Measurements from ENCODE around the gene PARVG.

The PARVG gene

DNA sequence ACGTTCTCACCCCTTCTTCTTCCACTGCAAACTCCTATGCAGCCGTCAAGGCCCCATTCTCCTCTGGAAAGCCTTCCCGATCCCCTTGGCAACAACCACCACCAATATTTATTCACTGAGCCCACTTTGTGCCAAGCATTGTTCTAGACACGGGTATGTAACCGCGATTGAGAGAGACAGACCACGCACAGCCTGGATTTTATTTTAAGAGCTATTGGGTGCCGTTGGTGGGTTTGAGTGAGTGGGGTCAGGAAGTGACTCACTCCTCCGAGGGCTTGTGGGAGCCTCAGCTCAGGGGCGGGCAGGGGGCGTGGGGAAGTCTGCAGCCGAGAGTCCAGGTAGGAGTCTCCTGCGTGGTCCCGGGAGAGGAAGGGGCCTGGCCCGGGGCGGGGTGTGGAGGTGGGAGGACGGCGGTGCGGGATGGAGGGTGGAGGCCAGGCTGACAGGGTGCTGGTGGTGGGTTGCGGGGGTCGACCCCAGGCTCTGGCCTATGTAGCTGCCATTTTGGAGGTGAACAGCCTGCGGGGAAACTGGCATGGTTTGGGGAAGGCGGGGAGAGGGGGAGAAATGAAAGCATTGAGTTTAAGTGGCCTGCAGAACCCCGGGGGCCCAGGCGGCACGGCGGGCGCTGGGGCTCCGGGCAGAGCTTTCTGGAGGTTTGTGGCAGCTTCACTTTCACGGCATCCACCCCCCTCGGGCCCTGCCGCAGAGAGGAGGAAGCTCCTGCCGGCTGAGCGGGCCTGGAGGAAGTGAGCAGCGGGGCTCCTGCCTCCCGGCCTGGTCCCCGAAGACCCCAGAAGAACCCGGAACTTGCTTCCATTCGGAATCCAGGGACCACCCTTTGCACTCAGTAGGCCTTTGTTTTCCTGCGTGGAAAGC lies 547 bp downstream of the PARVG start:
- peak; percentile 95 for DNase-seq (ENCODE audit: low read depth)
- TF ChIP-seq MYC (IDR thresholded peaks at IDR 0.05; ENCODE audit: low read depth, low read length) (no peak; the same call in 1 of the 2 replicates), POLR2A (IDR thresholded peaks at IDR 0.05; ENCODE audit: extremely low read depth, insufficient read length) (peak; percentile 43), MAX (IDR thresholded peaks at IDR 0.05; ENCODE audit: low read depth, low read length) (no peak)
- TF ChIP-seq, protein P1, sequence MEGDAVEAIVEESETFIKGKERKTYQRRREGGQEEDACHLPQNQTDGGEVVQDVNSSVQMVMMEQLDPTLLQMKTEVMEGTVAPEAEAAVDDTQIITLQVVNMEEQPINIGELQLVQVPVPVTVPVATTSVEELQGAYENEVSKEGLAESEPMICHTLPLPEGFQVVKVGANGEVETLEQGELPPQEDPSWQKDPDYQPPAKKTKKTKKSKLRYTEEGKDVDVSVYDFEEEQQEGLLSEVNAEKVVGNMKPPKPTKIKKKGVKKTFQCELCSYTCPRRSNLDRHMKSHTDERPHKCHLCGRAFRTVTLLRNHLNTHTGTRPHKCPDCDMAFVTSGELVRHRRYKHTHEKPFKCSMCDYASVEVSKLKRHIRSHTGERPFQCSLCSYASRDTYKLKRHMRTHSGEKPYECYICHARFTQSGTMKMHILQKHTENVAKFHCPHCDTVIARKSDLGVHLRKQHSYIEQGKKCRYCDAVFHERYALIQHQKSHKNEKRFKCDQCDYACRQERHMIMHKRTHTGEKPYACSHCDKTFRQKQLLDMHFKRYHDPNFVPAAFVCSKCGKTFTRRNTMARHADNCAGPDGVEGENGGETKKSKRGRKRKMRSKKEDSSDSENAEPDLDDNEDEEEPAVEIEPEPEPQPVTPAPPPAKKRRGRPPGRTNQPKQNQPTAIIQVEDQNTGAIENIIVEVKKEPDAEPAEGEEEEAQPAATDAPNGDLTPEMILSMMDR (IDR thresholded peaks at IDR 0.05; ENCODE audit: low read depth, low read length), result no peak
- H3K4me3 ChIP-seq (ENCODE audit: low read depth, low read length), result peak overlapping the region; percentile 74

DNA sequence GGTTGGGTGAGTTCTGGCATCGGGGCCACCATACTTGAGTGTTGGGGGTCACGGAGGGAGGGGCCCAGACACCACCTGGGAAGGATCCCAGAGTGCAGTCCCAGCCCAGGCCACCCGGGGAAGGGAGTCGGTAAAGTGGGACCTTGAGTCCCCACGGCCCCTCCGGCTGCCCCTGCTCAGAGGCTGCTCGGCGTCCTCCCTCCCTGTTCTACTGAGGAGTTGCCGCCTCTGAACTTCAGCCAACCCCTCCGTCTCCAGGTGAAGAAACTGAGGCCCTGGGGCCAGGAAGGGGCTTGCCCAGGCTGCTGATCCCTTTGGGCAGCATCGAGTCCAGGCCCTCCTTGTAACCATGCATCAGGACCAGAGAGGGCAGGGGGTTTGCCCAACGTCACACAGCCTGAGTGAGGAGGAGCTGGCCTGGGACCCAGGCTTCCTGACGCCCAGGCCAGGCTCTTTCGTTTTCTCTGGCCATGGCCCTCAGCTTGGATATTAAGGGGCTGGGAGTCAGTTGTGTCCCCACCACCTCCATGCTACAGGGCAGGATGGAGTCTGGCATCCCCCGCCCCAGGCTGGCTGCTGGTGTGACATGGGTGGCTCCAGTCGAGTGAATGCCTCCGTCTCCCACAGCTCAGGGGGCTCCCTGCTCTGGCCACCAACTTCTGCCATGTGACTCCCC lies 1.3 kb downstream of the PARVG start:
- TF ChIP-seq POLR2A (IDR thresholded peaks at IDR 0.05; ENCODE audit: extremely low read depth, insufficient read length) (no peak), MAX (IDR thresholded peaks at IDR 0.05; ENCODE audit: low read depth, low read length) (no peak), MYC (IDR thresholded peaks at IDR 0.05; ENCODE audit: low read depth, low read length) (no peak)
- TF ChIP-seq, protein P1 (IDR thresholded peaks at IDR 0.05; ENCODE audit: low read depth, low read length), result no peak
- peak overlapping the region; percentile 74 for H3K4me3 ChIP-seq (ENCODE audit: low read depth, low read length)
- peak; percentile 33 for DNase-seq (ENCODE audit: low read depth)

GRCh38 chr22:44182588-44183286 lies 2.0 kb downstream of the PARVG start:
- DNase-seq (ENCODE audit: low read depth), result peak; percentile 90
- TF ChIP-seq, protein P1 (IDR thresholded peaks at IDR 0.05; ENCODE audit: low read depth, low read length), result no peak
- TF ChIP-seq POLR2A (IDR thresholded peaks at IDR 0.05; ENCODE audit: extremely low read depth, insufficient read length), result peak; percentile 53
- peak; percentile 57; the same call in 1 of the 2 replicates for TF ChIP-seq MYC (IDR thresholded peaks at IDR 0.05; ENCODE audit: low read depth, low read length)
- no peak; the same call in 1 of the 2 replicates for TF ChIP-seq MAX (IDR thresholded peaks at IDR 0.05; ENCODE audit: low read depth, low read length)

GRCh38 chr22:44183287-44183588 lies 2.5 kb downstream of the PARVG start:
- peak overlapping the region; percentile 74 for H3K4me3 ChIP-seq (ENCODE audit: low read depth, low read length)
- no peak for DNase-seq (ENCODE audit: low read depth)
- TF ChIP-seq MAX (IDR thresholded peaks at IDR 0.05; ENCODE audit: low read depth, low read length) (no peak), MYC (IDR thresholded peaks at IDR 0.05; ENCODE audit: low read depth, low read length) (no peak)

More at GRCh38 chr22:44182588-44183286, 2.0 kb downstream of the PARVG start:
- H3K4me3 ChIP-seq (ENCODE audit: low read depth, low read length), result peak overlapping the region; percentile 74

DNA sequence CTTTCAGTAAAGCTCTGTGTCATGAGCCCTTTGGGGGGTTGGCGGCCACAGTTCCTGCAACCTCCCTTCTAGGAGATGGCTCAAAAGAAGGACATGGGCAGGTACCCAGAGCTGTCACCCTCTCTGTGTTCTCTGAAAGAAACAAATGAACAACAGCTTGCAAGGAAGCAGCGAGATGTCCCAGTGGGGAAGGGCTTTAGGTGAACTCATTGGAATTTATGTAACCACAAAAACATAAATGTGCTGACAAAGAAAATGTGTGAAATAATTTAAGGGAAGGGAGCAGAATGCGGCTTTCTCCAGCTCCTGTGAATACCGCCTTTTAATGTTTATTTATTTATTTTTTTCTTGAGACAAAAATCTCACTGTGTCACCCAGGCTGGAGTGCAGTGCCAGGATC lies 3.3 kb downstream of the PARVG start:
- no peak for DNase-seq (ENCODE audit: low read depth)
- H3K4me3 ChIP-seq (ENCODE audit: low read depth, low read length), result no peak overlapping the region
- no peak for TF ChIP-seq MAX (IDR thresholded peaks at IDR 0.05; ENCODE audit: low read depth, low read length)
- TF ChIP-seq MYC (IDR thresholded peaks at IDR 0.05; ENCODE audit: low read depth, low read length), result no peak
- no peak for TF ChIP-seq POLR2A (IDR thresholded peaks at IDR 0.05; ENCODE audit: extremely low read depth, insufficient read length)
- TF ChIP-seq, protein P1 (IDR thresholded peaks at IDR 0.05; ENCODE audit: low read depth, low read length), result no peak

Measured in NB4 (cell line).